Activated T-cell treated with anti-CD3 and anti-CD28 coated beads for 48 hours (primary cell): ENCODE results near the gene MPG.

ENCODE experiments used
- DNase-seq: peaks from one replicate; pipeline ENCODE4 v3.0.0-alpha.2; 2020; ENCODE audit warnings: low read depth

MPG gene

DNA sequence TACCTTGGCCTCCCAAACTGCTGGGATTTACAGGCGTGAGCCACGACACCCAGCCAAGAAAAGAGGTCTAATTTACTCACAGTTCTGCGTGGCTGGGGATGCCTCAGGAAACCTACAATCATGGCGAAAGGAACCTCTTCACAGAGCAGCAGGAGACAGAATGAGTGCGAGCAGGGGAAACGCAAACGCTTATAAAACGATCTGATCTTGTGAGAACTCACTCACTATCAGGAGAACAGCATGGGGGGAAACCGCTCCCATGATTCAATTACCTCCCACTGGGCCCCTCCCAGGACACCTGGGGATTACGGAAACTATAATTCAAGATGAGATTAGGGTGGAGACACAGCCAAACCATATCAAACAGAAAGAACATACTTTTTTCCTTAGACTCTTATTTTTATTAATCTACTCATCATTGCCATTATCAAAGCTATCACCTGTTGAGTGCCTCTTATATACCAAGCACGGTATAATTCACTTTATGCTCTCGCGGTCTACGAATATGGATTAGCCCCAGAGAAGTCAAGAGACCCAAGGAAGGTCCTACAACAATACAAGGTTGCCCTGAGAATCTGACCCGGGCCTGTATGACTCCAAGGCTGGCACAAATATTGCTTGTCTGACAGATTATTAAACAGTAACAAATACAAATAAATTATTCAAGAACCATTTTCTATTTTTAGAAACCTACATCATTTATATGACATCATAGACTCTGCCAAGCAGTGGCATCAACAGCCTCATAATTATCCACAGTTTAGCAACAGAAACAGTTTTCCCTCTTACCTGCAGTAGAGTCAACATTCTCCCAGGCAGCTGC is 27.0 kb upstream of the MPG start:
- DNase-seq = no peak

DNA sequence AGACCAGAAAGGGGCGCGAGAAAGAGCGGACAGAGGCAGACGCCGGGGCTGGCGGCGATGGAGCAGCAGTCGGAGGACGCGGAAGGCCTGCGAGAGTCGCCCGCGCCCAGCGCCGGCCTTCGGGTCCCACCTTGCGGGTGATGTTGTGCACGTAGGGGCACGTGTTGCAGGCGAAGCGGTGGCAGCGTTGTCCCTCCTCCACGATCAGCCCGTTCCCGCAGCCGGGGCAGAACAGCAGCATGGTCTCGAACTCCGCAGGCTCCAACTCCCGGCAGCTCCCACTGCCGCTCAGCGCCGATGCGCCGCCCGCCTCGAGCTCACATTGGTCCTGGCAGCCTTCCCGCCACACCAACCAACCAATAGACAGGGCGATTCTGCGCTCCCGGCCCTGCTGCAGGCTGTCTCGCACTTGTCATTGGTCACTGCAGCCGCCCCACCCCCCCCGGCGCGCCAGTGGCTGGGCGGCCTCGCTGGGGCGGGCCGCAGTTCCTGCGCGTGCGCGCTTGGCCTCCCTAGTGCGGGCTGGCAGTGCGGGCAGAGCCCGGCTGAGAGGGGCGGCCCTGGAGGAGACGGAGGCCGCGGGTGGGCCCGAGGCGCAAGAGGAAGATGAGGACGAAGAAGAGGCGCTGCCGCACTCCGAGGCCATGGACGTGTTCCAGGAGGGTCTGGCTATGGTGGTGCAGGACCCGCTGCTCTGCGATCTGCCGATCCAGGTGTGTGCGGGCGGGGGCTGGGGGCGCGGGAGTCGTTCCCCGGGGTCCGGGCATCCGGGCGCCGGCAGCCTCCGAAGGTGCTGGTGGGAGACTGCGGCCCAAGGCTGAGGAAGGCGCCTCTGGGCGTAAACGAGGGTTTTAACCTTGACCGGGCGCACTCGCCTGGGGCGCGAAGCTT is 24.4 kb upstream of the MPG start, which contains the start of the genes POLR3K and SNRNP25:
POLR3K (minus strand) TSS at position 263 of the 891 bp plus-strand sequence; CDS start at position 241, 22 bp downstream.
SNRNP25 (plus strand) TSS at position 483 of the 891 bp plus-strand sequence; CDS start at position 672, 189 bp downstream.
- peak; percentile 99 for DNase-seq

DNA sequence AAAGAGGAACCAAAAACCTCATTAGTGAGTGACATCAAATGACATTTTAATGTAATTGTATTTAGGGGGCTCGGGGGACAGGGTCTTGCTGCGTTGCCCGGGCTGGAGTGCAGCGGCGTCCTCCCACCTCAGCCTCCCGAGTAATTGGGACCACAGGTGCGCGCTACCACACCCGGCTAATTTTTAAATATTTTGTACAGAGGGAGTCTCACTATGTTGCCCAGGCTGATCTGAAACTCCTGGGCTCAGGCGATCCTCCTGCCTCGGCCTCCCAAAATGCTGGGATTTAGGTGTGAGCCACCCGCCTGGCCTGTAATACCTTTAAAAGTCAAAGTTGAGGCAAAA is 23.8 kb upstream of the MPG start:
- no peak for DNase-seq

DNA sequence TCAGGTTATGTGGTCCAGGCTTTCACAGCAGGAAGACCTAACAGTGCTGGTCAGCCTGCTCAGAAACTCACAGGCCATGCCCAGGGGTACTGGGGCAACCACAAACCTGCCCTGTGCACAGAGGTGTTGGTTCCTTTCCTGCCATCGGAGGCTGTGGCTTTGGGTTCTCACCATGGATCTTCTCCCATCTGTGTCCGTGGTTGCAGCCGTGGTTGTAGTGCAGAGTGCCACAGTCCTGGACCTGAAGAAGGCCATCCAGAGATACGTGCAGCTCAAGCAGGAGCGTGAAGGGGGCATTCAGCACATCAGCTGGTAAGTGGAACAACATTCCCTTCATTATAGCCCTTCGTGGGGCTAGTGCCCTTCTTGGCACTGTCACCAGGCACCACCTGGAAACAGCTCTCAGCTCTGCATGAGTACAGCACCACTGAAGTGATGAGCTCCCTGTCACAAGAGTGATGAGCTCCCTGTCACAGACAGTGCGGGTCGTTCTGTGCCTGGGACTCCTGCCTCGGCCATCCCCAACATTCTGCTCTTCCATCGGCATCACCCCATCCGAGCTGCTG is 22.4 kb upstream of the MPG start:
- DNase-seq = no peak

DNA sequence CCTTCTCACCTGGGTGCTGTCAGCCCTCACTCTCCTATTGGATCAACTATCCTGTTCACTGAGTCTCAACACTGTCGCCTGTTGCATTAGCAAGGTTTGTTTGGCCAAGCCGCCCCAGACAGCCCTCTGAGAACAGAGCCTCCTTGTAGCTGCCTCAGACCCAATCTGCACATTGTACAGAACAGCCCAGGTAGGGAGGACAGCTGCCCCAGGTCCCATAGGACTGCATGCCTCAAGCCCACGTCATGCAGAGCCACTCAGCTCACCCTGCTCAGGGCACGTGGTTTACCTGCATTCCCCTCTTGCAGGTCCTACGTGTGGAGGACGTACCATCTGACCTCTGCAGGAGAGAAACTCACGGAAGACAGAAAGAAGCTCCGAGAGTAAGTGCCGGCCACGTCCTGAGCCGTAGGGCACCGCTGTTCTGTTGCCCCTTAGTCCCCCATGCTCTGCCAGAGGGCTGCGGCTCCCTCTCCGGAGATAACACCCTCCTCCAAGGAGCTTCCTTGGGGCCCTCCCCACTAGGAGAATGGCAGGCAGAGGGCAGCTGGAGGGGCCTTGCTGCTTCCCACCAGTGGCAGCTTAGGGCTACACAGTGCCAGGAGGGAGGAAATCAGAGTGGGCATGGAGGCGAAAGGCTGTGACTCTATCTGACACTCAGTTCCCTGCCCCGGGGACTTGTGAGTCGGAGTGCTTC is 21.6 kb upstream of the MPG start:
- no peak for DNase-seq

DNA sequence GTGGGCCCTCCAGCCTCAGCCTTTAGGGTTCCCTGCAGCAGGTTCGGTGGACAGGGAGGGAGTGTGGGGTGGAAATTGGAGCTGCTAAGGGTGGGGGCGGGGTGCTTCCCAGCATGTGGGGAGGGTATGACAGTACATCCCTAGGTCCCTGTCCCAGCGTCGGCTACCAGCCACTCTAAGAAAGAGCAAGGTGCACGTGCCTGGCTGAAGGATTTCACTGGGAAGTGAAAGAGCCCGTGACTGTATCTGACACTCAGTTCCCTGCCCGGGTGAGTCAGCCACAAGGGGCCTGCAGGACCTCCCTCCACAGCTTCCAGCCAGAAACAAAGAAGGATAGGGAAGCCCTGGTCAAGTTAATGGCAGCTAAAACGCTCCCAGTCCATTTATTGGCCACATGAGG is 20.3 kb upstream of the MPG start:
- DNase-seq = no peak

- DNase-seq = no peak
These were observed 19.3 kb upstream of the MPG start for GRCh38 chr16:58491-59439.

DNA sequence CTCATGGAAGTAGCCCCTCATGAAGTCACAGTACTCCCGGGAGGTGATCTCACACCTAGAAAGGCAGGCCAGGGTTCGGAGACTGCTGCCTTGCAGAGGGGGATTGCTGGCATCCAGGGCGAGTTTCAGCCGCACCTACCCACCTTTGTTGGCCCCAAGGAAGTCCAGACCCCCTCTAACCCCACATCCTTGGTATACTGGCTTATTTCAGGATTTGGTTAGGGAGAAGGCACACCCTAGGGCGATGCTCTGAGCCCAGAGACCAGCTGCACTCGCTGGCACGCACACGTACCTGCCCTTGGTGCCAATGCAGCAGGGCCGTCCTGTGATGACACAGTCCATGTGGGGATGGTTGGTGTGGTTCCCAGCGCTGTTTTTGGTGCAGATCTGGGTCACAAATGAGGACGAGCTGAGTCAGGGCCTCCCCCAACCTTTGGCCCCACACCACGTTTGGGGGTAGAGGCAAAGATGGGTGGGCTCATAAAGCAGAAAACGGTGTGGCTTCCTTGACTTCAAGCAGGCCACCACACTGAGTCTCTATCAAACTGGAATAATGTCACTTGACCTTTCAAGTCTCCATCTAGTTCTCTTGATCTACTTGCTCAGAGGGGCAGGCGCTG is 18.5 kb upstream of the MPG start:
- DNase-seq = no peak

DNA sequence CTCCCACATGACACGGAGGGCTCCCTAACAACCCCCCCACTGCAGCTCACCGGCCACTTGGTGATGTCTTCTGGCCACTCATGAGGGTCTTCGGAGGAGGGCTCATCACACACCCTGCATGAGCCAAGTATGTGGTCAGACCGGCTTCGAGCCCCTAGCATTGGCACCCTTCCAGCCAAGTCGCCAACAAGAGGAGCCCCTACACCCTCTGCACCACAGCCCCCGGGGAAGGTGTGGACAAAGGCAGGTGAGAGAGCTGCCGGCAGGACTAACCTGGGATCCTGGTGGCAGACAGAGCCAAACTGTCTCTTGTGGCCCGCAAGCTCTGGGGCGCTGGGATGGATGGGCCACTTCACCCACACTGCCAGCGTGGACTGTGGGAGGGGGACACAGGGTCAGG is 17.9 kb upstream of the MPG start:
- DNase-seq = no peak

DNA sequence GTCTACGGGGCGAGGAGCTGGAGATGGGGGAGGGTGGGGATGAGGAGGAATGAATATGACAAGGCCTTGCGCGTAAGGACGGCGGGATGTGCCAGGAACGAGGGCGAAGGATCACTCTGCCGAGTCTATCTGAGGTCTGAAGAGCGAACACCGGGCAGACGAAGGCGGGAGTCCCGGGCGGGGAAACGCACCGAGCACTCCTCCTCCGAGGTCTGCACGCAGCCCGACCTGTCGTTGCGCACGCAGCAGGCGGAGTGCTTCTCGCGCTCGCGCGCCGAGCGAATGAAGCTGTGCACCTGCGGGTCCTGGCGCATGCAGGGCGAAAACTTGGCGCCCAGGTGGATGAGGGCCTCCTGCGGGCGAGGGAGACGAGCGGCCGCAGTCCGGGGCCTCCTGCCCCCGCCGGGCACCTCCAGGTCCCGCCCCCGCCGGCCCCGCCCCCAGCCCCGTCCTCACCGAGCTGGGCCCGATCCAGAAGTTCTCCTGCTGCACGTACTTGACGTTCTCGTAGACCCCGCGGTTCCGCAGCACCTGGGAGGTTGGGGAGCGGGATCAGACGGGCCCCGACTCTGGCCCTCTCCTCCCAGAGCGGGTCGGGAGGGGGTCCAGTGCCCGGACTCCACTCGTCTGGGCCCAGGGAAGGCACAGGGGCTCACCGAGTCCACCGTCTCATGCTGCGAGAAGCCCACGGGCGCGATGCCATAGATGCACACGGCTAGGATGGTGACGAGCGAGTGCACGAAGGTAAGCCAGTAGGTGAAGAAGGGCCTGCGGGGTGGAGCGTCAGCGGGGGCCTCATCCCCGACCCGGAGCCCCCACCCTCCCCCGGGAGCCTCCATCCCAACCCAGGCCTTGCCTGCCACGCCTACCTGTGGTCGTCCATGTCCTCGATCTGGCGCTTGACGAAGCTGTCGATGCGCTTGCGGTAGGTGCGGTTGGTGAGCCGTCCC is 16.8 kb upstream of the MPG start:
- DNase-seq = no peak

GRCh38 chr16:61879-62281 is 16.1 kb upstream of the MPG start:
- no peak for DNase-seq

DNA sequence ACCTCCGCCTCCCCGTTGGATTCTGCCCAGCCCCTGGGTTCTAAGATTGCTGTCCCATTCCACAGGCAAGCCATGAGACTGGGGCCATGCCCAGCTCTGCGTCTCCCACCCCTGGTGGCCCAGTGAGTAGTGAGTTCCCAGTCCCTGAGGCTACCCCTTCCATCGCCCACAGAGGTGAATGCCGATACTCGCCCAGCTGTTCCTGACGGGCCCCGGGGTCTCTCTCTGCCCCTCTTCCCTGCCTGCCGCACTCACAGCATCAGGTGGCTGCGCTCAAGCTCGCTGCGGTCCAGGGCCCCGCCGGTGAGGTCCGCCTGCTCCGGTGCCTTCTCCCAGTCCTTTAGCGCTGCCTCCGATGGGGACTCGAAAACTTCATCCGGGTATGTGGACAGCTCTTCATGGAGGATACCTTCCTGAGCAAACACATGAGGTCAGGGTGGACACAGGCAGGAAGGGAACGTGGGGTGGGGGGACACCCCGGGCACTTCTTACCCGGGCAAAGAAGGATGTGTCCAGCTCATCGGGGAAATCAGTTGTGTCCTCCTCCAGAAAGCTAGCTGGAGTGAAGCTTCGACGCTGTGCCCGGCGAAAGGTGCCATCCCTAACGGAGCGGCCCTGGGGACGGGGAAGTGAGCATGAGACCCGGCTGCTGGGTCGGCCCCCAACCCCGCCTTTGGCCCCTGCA is 15.6 kb upstream of the MPG start:
- DNase-seq = no peak

GRCh38 chr16:62968-63391 is 15.0 kb upstream of the MPG start:
- no peak for DNase-seq

- no peak for DNase-seq
These were observed 14.6 kb upstream of the MPG start for GRCh38 chr16:63466-63865.

GRCh38 chr16:63998-64913 is 13.8 kb upstream of the MPG start:
- no peak for DNase-seq

DNA sequence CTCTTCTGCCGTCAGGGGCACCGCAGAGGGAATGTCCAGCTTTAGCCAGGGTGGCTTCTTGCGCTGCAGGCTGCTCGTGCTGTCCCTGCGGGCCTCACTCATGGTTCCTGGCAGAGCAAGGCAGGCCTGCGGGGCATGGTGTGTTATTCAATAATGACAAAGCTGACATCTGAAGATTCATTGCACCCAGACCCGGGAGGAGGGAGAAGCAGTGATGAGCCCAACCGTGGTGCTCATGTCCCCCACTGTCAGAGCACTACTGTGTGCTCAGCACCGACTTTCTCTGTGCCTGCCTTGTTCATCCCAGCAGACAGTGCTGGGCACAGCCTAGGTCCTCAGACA is 13.1 kb upstream of the MPG start:
- no peak for DNase-seq

GRCh38 chr16:65745-66144 is 12.3 kb upstream of the MPG start:
- DNase-seq = peak; percentile 85
